Measurements from ENCODE around the gene PAK5. TPM values are rescaled to one million over a fixed set of nuclear protein-coding genes. Genes with fewer than 3 reads are reported as not detected.

Gene PAK5
- polyA plus RNA-seq, 1 of the 3 experiments (the other 2 are of a cell fraction), result 0.03 TPM

GRCh38 chr20:9588706-9589105 is 250.2 kb downstream of the PAK5 start:
- H3K9me2 ChIP-seq, result no peaks in the 10 kb centered on the region
- CTCF ChIA-PET, result interaction anchor here (0.5 to 3.5 kb wide), 4 partner anchors 21 to 217 kb away, joined by 3 to 15 read pairs (median 10); no protein-coding TSS in a partner anchor
- no peaks in the 10 kb centered on the region for H3K79me2 ChIP-seq (ENCODE audit: insufficient read depth)
- POLR2A ChIA-PET, result no interaction called here
- H3K9me3 ChIP-seq, result no peaks in the 10 kb centered on the region
- no peak for DNase-seq
- H3K27ac ChIP-seq (ENCODE audit: low read depth in 2 of 2, low read length in 1 of 2), result no peak overlapping the region
- H3K4me3 ChIP-seq (ENCODE audit: low read depth in 2 of 2, low read length in 1 of 2), result no peak overlapping the region
- no peaks in the 10 kb centered on the region for H3K36me3 ChIP-seq (replicated peaks in 1 of 2; ENCODE audit: control insufficient read depth in 1 of 2, insufficient read depth in 2 of 2, low read length in 1 of 2)
- no peaks in the 10 kb centered on the region for H3K4me1 ChIP-seq (ENCODE audit: control insufficient read depth in 1 of 2, insufficient read depth in 2 of 2, low read depth in 1 of 2, low read length in 1 of 2)
- H3K9ac ChIP-seq, result no peak overlapping the region
- no peaks in the 10 kb centered on the region for H4K20me1 ChIP-seq (ENCODE audit: insufficient read depth)
- no peak overlapping the region for H3K4me2 ChIP-seq
- no peaks in the 10 kb centered on the region for H3K27me3 ChIP-seq (ENCODE audit: insufficient read depth)
- H2AFZ ChIP-seq (ENCODE audit: low read depth), result no peak overlapping the region
- 93% methylated on average over 1 of the region's 1 CpG for WGBS (ENCODE audit: low lambda C conversion rate)
- H3F3A ChIP-seq (replicated peaks; ENCODE audit: insufficient read depth), result peaks cover 9% of the 10 kb centered on the region
- no peak for TF ChIP-seq GATA2 (CRISPR knock-in tag; IDR thresholded peaks at IDR 0.05)
- TF ChIP-seq RAD21 (IDR thresholded peaks at IDR 0.05; ENCODE audit: low read length), result no peak
- TF ChIP-seq TEAD4 (IDR thresholded peaks at IDR 0.05; ENCODE audit: borderline replicate concordance, insufficient read depth), result no peak
- TF ChIP-seq EP300 (IDR thresholded peaks at IDR 0.05; ENCODE audit: borderline replicate concordance in 1 of 2, low read depth in 1 of 2, low read length in 1 of 2), result no peak
- no peak for TF ChIP-seq RCOR1 (IDR thresholded peaks at IDR 0.05; ENCODE audit: low read length)
- no peak for TF ChIP-seq RFX5 (IDR thresholded peaks at IDR 0.05; ENCODE audit: low read length)
- TF ChIP-seq GABPA (IDR thresholded peaks at IDR 0.05; ENCODE audit: low read depth), result no peak
- TF ChIP-seq JUND (IDR thresholded peaks at IDR 0.05), result no peak
- no peak for TF ChIP-seq POLR2AphosphoS5 (IDR thresholded peaks at IDR 0.05; ENCODE audit: low read depth, low read length)
- TF ChIP-seq YY1 (IDR thresholded peaks at IDR 0.05; ENCODE audit: low read depth), result no peak
- TF ChIP-seq SIN3A (IDR thresholded peaks at IDR 0.05; ENCODE audit: borderline replicate concordance, low read depth, low read length), result no peak
- TF ChIP-seq NRF1 (IDR thresholded peaks at IDR 0.05; ENCODE audit: low read depth, low read length), result no peak
- TF ChIP-seq MEF2A (IDR thresholded peaks at IDR 0.05; ENCODE audit: borderline replicate concordance, low read depth), result no peak
- no peak for TF ChIP-seq FOSL2 (IDR thresholded peaks at IDR 0.05; ENCODE audit: borderline replicate concordance, low read depth)
- no peak for TF ChIP-seq USF1 (IDR thresholded peaks at IDR 0.05; ENCODE audit: borderline replicate concordance, low read depth)
- TF ChIP-seq, protein P1, sequence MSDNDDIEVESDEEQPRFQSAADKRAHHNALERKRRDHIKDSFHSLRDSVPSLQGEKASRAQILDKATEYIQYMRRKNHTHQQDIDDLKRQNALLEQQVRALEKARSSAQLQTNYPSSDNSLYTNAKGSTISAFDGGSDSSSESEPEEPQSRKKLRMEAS (IDR thresholded peaks at IDR 0.05; ENCODE audit: low read depth), result no peak
- TF ChIP-seq, protein P2, sequence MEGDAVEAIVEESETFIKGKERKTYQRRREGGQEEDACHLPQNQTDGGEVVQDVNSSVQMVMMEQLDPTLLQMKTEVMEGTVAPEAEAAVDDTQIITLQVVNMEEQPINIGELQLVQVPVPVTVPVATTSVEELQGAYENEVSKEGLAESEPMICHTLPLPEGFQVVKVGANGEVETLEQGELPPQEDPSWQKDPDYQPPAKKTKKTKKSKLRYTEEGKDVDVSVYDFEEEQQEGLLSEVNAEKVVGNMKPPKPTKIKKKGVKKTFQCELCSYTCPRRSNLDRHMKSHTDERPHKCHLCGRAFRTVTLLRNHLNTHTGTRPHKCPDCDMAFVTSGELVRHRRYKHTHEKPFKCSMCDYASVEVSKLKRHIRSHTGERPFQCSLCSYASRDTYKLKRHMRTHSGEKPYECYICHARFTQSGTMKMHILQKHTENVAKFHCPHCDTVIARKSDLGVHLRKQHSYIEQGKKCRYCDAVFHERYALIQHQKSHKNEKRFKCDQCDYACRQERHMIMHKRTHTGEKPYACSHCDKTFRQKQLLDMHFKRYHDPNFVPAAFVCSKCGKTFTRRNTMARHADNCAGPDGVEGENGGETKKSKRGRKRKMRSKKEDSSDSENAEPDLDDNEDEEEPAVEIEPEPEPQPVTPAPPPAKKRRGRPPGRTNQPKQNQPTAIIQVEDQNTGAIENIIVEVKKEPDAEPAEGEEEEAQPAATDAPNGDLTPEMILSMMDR (IDR thresholded peaks at IDR 0.05), result no peak
- TF ChIP-seq SMC3 (IDR thresholded peaks at IDR 0.05; ENCODE audit: low read depth, low read length), result no peak

DNA sequence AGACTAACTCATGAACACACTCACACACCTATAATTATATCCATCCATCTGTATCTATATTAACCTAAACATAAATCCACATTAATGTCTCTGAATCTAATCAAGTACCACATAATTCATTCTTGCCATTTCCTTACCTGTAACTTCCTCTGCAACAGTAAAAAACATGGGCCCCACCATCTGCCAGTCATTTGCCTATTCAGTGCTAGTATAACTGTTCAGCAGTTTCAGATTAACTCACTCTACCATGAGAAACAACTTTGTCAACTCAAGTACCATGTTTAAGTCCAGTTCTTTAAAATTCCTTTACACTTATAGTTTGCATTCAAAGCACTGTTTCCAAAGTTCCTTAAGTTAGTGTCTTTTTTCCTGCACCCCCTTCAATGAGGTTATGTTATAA is 255.7 kb downstream of the PAK5 start:
- Histone ChIP-seq H3K9me2 (no peaks in the 10 kb centered on the region), H3K9ac (no peak overlapping the region), H3F3A (replicated peaks; ENCODE audit: insufficient read depth) (no peaks in the 10 kb centered on the region), H3K4me2 (no peak overlapping the region), H3K9me3 (no peaks in the 10 kb centered on the region), H3K27me3 (ENCODE audit: insufficient read depth) (no peaks in the 10 kb centered on the region), H3K36me3 (replicated peaks in 1 of 2; ENCODE audit: control insufficient read depth in 1 of 2, insufficient read depth in 2 of 2, low read length in 1 of 2) (no peaks in the 10 kb centered on the region), H3K79me2 (ENCODE audit: insufficient read depth) (no peaks in the 10 kb centered on the region), H3K4me1 (ENCODE audit: control insufficient read depth in 1 of 2, insufficient read depth in 2 of 2, low read depth in 1 of 2, low read length in 1 of 2) (no peaks in the 10 kb centered on the region), H4K20me1 (ENCODE audit: insufficient read depth) (no peaks in the 10 kb centered on the region), H3K4me3 (ENCODE audit: low read depth in 2 of 2, low read length in 1 of 2) (no peak overlapping the region), H3K27ac (ENCODE audit: low read depth in 2 of 2, low read length in 1 of 2) (no peak overlapping the region), H2AFZ (ENCODE audit: low read depth) (no peak overlapping the region)
- POLR2A ChIA-PET, result no interaction called here
- no peak for DNase-seq
- CTCF ChIA-PET, result interaction anchor here (1.0 to 1.6 kb wide), 3 partner anchors 10 to 175 kb away, joined by 3 to 6 read pairs (median 3); no protein-coding TSS in a partner anchor
- TF ChIP-seq TEAD4 (IDR thresholded peaks at IDR 0.05; ENCODE audit: borderline replicate concordance, insufficient read depth), result no peak
- TF ChIP-seq RCOR1 (IDR thresholded peaks at IDR 0.05; ENCODE audit: low read length), result no peak
- no peak for TF ChIP-seq REST (IDR thresholded peaks at IDR 0.05; ENCODE audit: low read depth, low read length)
- TF ChIP-seq POLR2AphosphoS5 (IDR thresholded peaks at IDR 0.05; ENCODE audit: low read depth, low read length), result no peak
- TF ChIP-seq NFIC (IDR thresholded peaks at IDR 0.05; ENCODE audit: borderline replicate concordance), result no peak
- TF ChIP-seq GATA2 (CRISPR knock-in tag; IDR thresholded peaks at IDR 0.05), result no peak
- TF ChIP-seq FOXM1 (IDR thresholded peaks at IDR 0.05; ENCODE audit: low read depth), result no peak
- TF ChIP-seq, protein P3, sequence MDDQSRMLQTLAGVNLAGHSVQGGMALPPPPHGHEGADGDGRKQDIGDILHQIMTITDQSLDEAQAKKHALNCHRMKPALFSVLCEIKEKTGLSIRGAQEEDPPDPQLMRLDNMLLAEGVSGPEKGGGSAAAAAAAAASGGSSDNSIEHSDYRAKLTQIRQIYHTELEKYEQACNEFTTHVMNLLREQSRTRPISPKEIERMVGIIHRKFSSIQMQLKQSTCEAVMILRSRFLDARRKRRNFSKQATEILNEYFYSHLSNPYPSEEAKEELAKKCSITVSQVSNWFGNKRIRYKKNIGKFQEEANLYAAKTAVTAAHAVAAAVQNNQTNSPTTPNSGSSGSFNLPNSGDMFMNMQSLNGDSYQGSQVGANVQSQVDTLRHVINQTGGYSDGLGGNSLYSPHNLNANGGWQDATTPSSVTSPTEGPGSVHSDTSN (IDR thresholded peaks at IDR 0.05), result no peak
- no peak for TF ChIP-seq FOXJ3 (CRISPR knock-in tag; IDR thresholded peaks at IDR 0.05)

Data from SK-N-SH (cell line).